Stimulated activated naive CD8-positive, alpha-beta T cell treated with anti-CD3 and anti-CD28 coated beads, Interleukin-15, amount 100 ng/mL, for 72 hours (primary cell): ENCODE data around the gene DNAI4.
"Not testable (repeated sequence)": the region's sequence is repeated elsewhere in the genome, so short reads cannot be mapped to it uniquely, and the experiment has no call there.

Source experiments
- ATAC-seq: fragments of 150-1000 bp; cut with Tn5 transposase; 2 replicates; pipeline ENCODE4 v1.10.0; 2021; ENCODE audit warnings: mild to moderate bottlenecking, moderate library complexity
- DNase-seq, 2 donors: peaks; one replicate each; pipeline ENCODE4 v3.0.0; 2021 to 2022
- H3K27ac Mint-ChIP-seq, 2 donors: one replicate each; pipeline ENCODE4 v1.8.0; 2022; ENCODE audit warnings: mild to moderate bottlenecking in 2 of 2, mixed read lengths in 2 of 2, moderate library complexity in 2 of 2
- H3K27me3 Mint-ChIP-seq: one replicate; pipeline ENCODE4 v1.8.0; 2022; ENCODE audit warnings: mixed read lengths
- H3K4me1 Mint-ChIP-seq: one replicate; pipeline ENCODE4 v1.8.0; 2022; ENCODE audit warnings: mild to moderate bottlenecking, mixed read lengths
- H3K4me3 Mint-ChIP-seq, 2 donors: one replicate each; pipeline ENCODE4 v1.8.0; 2022; ENCODE audit warnings: mild to moderate bottlenecking in 2 of 2, mixed read lengths in 2 of 2, moderate library complexity in 1 of 2
- H3K9me3 Mint-ChIP-seq, 2 donors: one replicate each; pipeline ENCODE4 v1.8.0; 2022; ENCODE audit warnings: mixed read lengths in 2 of 2

The DNAI4 gene

DNA sequence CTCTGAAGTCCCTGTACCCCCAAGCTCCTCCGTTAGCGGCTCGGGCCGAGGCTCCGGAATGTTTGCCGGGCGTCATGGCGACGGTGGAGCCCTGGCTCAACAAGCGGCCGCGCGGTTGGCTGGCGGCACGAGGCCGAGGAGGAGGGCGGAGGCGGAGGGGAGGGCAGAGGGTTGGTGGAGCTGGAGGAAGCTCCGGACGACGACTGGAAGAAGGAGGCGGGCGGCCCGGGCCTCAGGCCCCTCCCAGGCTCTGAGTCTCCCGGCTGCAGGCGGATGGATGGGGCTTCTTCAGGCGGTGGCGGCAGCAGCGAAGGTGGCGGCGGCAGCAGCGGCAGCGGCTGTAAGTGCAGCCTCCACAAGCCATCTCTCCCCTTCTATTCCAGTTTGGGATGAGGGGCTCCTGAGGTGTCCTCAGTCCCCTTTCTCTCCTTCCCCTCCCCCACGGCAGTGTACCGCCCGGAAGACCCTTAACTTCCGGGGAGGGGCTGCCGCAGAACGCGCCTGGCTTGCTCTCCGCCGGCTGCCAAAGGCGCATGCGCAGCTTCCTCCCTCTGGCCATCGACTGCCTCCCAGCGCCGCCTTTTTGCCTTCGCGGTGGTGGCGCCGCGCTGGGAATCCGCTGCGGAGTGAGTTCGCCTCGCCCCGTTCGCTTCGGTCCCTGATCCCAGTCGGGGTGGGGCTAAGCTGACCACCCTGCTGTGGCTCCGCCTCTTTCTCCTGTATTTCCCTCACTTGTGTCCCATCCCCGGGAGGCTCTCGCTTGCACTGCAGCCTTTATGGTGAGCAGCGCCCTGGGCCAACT, at the start of gene DNAI4, which contains the start of gene MIER1:
TSS of gene DNAI4 (minus strand) at position 101 of the 802 bp plus-strand sequence. CDS start at position 76, 25 bp downstream.
TSS of gene MIER1 (plus strand) at position 235 of the 802 bp plus-strand sequence. CDS start at position 274, 39 bp downstream.
- peak; percentile 97 for ATAC-seq
- Mint-ChIP-seq H3K27me3 (no peaks in the 10 kb centered on the region), H3K4me3 (peak within 1 kb of the TSS; percentile 87 to 91), H3K4me1 (peaks cover 53% of the 10 kb centered on the region), H3K9me3 (no peaks in the 10 kb centered on the region), H3K27ac (peak within 1 kb of the TSS; percentile 91 to 92)
- peak; percentile 96 to 98 for DNase-seq

DNA sequence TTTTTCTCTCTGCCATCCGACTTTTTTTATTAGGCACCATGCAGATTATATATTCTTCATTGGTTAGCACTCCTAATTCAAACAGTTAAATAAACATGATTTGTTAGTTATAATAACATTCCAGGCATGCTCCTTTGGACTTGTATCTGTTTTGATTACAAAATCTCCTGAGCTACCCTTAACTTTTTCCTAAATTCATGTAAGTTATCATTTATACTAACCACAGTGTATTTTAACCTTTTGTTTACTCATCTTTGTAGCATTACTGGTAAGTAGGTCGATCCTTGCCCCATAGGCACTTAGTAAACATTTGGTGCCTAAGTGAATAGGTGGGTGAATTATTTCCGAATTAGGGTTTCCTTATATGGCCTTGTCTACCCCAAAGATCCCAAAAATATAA, 43.9 kb upstream of the DNAI4 start:
- ATAC-seq (no peak), DNase-seq (no peak)
- Mint-ChIP-seq H3K9me3 (no peaks in the 10 kb centered on the region), H3K4me3 (no peak overlapping the region), H3K4me1 (peaks cover 5% of the 10 kb centered on the region), H3K27ac (no peak overlapping the region), H3K27me3 (no peaks in the 10 kb centered on the region)

DNA sequence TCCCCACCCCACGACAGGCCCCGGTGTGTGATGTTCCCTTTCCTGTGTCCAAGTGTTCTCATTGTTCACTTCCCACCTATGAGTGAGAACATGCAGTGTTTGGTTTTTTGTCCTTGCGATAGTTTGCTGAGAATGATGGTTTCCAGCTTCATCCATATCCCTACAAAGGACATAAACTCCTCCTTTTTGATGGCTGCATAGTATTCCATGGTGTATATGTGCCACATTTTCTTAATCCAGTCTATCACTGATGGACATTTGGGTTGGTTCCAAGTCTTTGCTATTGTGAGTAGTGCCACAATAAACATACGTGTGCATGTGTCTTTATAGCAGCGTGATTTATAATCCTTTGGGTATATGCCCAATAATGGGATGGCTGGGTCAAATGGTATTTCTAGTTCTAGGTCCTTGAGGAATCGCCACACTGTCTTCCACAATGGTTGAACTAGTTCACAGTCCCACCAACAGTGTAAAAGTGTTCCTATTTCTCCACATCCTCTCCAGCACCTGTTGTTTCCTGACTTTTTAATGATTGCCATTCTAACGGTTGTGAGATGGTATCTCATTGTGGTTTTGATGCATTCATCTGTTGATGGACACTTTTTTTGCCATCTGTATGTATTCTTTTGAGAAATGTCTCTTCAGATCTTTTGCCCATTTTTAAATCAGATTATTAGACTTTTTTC, 41.7 kb upstream of the DNAI4 start:
- H3K9me3 Mint-ChIP-seq, H3K4me1 Mint-ChIP-seq, H3K27me3 Mint-ChIP-seq, H3K4me3 Mint-ChIP-seq, ATAC-seq, DNase-seq: not testable (repeated sequence)
- H3K27ac Mint-ChIP-seq, result peak overlapping the region in 1 of 2 donors; percentile 28

DNA sequence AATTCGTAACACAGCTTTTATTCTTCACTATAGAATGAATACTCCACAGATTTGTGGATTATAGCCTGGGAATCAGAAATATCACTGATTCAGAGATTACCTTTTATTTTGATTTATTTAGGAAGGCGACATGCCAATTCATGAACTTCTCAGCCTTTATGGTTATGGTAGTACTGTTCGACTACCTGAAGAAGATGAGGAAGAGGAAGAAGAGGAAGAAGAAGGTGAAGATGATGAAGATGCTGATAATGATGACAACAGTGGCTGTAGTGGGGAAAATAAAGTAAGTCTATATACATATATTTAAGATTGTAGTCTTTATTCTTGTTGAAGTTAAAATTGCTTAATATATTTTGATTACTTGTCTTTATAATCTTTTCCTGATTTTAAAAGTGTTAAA, 33.3 kb upstream of the DNAI4 start:
- H3K9me3 Mint-ChIP-seq, result no peaks in the 10 kb centered on the region
- no peaks in the 10 kb centered on the region for H3K27me3 Mint-ChIP-seq
- no peak overlapping the region for H3K27ac Mint-ChIP-seq
- no peak for ATAC-seq
- no peak overlapping the region for H3K4me3 Mint-ChIP-seq
- no peak for DNase-seq
- peaks cover 30% of the 10 kb centered on the region for H3K4me1 Mint-ChIP-seq

GRCh38 chr1:66954208-66954607, 29.6 kb upstream of the DNAI4 start:
- Mint-ChIP-seq H3K27me3 (no peaks in the 10 kb centered on the region), H3K9me3 (no peaks in the 10 kb centered on the region), H3K27ac (peak overlapping the region in 1 of 2 donors; percentile 81), H3K4me3 (no peak overlapping the region), H3K4me1 (peaks cover 18% of the 10 kb centered on the region)
- no peak for DNase-seq
- ATAC-seq, result no peak

- H3K27ac Mint-ChIP-seq, result peak overlapping the region in 1 of 2 donors; percentile 16
- DNase-seq, result no peak
- no peak overlapping the region for H3K4me3 Mint-ChIP-seq
- H3K9me3 Mint-ChIP-seq, result no peaks in the 10 kb centered on the region
- H3K27me3 Mint-ChIP-seq, result no peaks in the 10 kb centered on the region
- ATAC-seq, result no peak
- H3K4me1 Mint-ChIP-seq, result peaks cover 18% of the 10 kb centered on the region
Measured at GRCh38 chr1:66951513-66951912, 26.9 kb upstream of the DNAI4 start.

GRCh38 chr1:66947267-66947666, 22.6 kb upstream of the DNAI4 start:
- Mint-ChIP-seq H3K27me3 (no peaks in the 10 kb centered on the region), H3K27ac (no peak overlapping the region), H3K9me3 (no peaks in the 10 kb centered on the region)

DNA sequence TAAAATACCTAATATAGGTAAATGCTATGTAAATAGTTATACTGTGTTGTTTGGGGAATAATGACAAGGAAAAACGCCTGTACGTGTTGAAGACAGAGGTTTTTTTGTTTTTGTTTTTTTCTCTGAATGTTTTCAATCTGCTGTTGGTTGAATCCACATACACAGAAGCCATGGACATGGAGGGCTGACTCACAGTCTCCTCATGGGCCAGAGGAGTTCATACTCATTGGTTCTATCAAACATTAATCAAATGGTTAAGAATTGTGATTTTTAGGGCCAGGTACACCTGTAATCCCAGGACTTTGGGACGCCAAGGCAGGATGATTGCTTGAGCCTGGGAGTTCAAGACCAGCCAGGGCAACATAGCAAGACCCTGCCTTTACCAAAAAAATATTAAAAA, 20.7 kb upstream of the DNAI4 start:
- no peak overlapping the region for H3K27ac Mint-ChIP-seq
- DNase-seq (no peak), ATAC-seq (no peak)
- H3K4me3 Mint-ChIP-seq, result no peak overlapping the region
- no peaks in the 10 kb centered on the region for H3K27me3 Mint-ChIP-seq
- H3K9me3 Mint-ChIP-seq, result no peaks in the 10 kb centered on the region
- H3K4me1 Mint-ChIP-seq, result peaks cover 36% of the 10 kb centered on the region

More at GRCh38 chr1:66947267-66947666, 22.6 kb upstream of the DNAI4 start:
- no peak for DNase-seq
- Mint-ChIP-seq H3K4me3 (no peak overlapping the region), H3K4me1 (peaks cover 18% of the 10 kb centered on the region)
- ATAC-seq, result no peak

GRCh38 chr1:66944330-66945274, 19.9 kb upstream of the DNAI4 start:
- Mint-ChIP-seq H3K4me1 (peaks cover 43% of the 10 kb centered on the region), H3K27me3 (no peaks in the 10 kb centered on the region), H3K9me3 (no peaks in the 10 kb centered on the region), H3K4me3 (no peak overlapping the region), H3K27ac (no peak overlapping the region)
- no peak for DNase-seq
- ATAC-seq, result no peak

DNA sequence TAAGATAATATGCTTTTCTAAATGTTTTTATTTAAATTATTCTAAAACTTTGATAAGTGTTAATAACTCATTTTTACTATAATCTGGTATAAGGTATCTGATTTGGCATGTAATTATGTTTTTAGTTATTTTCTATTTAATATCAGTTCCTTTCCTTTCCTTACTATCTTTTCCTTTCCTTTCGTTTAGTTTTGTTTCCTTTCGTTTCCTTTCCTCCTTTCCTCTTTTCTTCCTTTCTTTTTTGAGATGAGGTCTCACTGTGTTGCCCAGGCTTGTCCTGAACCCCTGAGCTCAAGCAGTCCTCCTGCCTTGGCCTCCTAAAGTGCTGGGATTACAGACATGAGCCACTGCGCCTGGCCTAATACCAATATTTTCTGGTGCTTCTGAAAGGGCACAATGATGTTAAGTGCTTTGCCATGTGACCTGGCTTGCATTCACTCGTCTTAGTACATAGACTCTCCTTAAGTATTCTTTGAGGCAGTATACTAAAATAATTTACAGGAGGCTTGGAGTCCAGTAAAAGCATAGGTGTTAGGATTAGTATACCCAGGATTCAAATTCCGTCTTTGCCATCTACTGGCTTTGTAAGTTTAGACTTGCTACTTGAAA, 18.8 kb upstream of the DNAI4 start:
- Mint-ChIP-seq H3K9me3 (no peaks in the 10 kb centered on the region), H3K4me3 (no peak overlapping the region), H3K27me3 (no peaks in the 10 kb centered on the region), H3K4me1 (peaks cover 52% of the 10 kb centered on the region), H3K27ac (peak overlapping the region in 1 of 2 donors; percentile 74)
- DNase-seq (no peak), ATAC-seq (no peak)

DNA sequence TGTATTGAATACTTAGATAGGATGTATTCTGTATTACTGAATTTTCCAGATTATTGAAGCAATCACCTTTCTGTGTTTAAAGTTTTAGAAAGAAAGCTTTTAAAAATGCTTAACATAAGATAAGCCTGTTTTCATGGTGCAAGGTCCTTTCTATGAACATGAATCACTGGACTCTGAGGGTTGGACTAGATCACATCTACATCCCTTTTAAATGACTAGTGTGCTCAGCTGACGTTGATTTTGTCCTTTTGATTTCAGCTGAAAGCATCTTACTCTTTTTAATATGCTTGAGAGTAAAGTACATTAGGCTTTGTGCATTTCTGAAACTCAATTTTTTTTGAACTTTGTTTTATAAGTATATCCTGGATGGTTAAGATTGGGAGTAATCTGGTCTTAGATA, 16.3 kb upstream of the DNAI4 start:
- Mint-ChIP-seq H3K9me3 (no peaks in the 10 kb centered on the region), H3K4me3 (no peak overlapping the region), H3K27me3 (no peaks in the 10 kb centered on the region), H3K27ac (no peak overlapping the region), H3K4me1 (peaks cover 68% of the 10 kb centered on the region)
- ATAC-seq (no peak), DNase-seq (no peak)

- ATAC-seq (no peak), DNase-seq (no peak)
- Mint-ChIP-seq H3K4me1 (peaks cover 84% of the 10 kb centered on the region), H3K27ac (no peak overlapping the region), H3K4me3 (no peak overlapping the region), H3K9me3 (no peaks in the 10 kb centered on the region), H3K27me3 (no peaks in the 10 kb centered on the region)
Measured at GRCh38 chr1:66938613-66939012, 14.0 kb upstream of the DNAI4 start.

- H3K4me1 Mint-ChIP-seq, result peaks cover 87% of the 10 kb centered on the region
- peak overlapping the region in 1 of 2 donors; percentile 87 for H3K27ac Mint-ChIP-seq
- no peaks in the 10 kb centered on the region for H3K9me3 Mint-ChIP-seq
- DNase-seq (no peak), ATAC-seq (no peak)
- no peaks in the 10 kb centered on the region for H3K27me3 Mint-ChIP-seq
- H3K4me3 Mint-ChIP-seq, result no peak overlapping the region
Measured at GRCh38 chr1:66937529-66938234, 13.0 kb upstream of the DNAI4 start.

DNA sequence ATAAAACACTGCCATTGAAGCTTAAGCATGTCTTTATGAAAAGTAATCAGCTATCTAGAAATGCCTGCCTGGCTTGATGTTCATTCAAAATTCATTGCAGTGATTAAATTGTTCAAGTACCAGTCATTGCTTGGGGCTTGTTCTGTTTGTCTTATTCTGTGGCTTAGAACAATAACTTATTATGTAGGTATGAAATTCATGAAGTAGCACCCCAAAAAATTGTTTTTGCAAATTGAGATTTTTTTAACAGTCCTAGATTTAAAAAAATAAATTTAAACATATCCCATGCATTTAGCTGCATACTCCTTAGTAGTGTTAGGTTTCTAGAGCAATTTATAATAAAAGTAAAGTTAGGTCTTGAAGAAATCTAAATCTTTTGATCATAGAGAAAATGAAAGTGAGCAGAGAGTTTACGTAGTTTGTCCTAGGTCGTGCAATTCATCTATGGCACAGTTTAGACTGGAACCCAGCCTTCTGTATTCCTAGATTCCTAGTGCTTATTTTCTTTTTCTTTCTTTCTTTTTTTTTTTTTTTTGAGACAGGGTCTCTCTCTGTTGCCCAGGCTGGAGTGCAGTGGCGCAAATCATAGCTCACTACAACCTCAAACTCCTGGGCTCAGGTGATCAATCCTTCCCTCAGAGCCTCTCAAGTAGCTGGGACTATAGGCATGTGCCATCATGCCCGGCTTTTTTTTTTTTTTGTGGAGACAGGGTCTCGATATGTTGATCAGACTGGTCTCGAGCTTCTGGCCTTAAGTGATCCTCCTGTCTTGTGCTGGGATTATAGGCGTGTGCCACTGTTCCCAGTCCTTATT, 9.4 kb upstream of the DNAI4 start:
- no peaks in the 10 kb centered on the region for H3K27me3 Mint-ChIP-seq
- ATAC-seq (no peak), DNase-seq (no peak)
- peaks cover 69% of the 10 kb centered on the region for H3K4me1 Mint-ChIP-seq
- peak overlapping the region; percentile 78 to 97 for H3K4me3 Mint-ChIP-seq
- peak overlapping the region; percentile 57 to 80 for H3K27ac Mint-ChIP-seq
- H3K9me3 Mint-ChIP-seq, result no peaks in the 10 kb centered on the region
